ENCODE measurements around the gene OR52W1. TPM values are rescaled to one million over a fixed set of nuclear protein-coding genes. Genes with fewer than 3 reads are reported as not detected.

The OR52W1 gene
- total RNA-seq, 2 donors from 2014 or later, result not detected

- DNase-seq (ENCODE audit: low spot score), result peak; percentile 75
- Mint-ChIP-seq H3K4me3 (peak overlapping the region; percentile 84), H3K27me3 (no peaks in the 10 kb centered on the region), H3K27ac (peak overlapping the region; percentile 87 to 99), H3K36me3 (peaks cover 27% of the 10 kb centered on the region), H3K9me3 (peaks cover 4% of the 10 kb centered on the region), H3K4me1 (ENCODE audit: low read depth in 2 of 2) (peaks cover 72 to 73% of the 10 kb centered on the region in 2 donors)
- peak; percentile 43 to 48 for ATAC-seq
Observed at GRCh38 chr11:6203327-6203726, 4.3 kb downstream of the OR52W1 start.

GRCh38 chr11:6204706-6205105, 5.7 kb downstream of the OR52W1 start:
- H3K9me3 Mint-ChIP-seq, result peaks cover 4% of the 10 kb centered on the region
- ATAC-seq, result peak; percentile 52 to 57
- peaks cover 61 to 66% of the 10 kb centered on the region in 2 donors for H3K4me1 Mint-ChIP-seq (ENCODE audit: low read depth in 2 of 2)
- DNase-seq (ENCODE audit: low spot score), result no peak
- peaks cover 34% of the 10 kb centered on the region for H3K36me3 Mint-ChIP-seq
- peak overlapping the region; percentile 87 to 99 for H3K27ac Mint-ChIP-seq
- H3K4me3 Mint-ChIP-seq, result peak overlapping the region; percentile 84
- H3K27me3 Mint-ChIP-seq, result no peaks in the 10 kb centered on the region

DNA sequence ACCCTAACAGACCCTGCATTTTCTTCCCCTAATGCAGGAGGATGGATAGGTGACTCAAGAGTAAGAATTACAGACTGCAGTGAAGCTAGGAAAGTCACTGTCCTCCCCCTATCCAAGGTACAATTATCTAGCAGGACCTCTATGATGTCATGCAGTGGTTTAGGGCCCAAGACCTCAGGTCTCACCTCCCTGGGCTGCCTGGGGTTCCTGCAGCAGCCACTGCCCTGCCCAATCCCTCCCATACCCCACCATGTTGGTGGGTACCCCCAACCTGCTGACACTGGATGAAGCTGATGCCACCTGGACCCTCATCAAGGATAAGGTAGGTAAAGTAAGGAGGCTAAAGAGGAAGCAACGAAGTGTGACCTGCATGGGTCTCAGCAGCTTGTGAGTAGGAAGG, 6.3 kb downstream of the OR52W1 start, which contains the start of gene C11orf42:
C11orf42 (plus strand) TSS at position 192 of the 400 bp plus-strand sequence; CDS start at position 251, 59 bp downstream.
- Mint-ChIP-seq H3K4me1 (ENCODE audit: low read depth in 2 of 2) (peaks cover 55 to 60% of the 10 kb centered on the region in 2 donors), H3K9me3 (peaks cover 4% of the 10 kb centered on the region), H3K27ac (peak within 1 kb of the TSS; percentile 87 to 99), H3K36me3 (peaks cover 34% of the 10 kb centered on the region), H3K27me3 (no peaks in the 10 kb centered on the region), H3K4me3 (peak within 1 kb of the TSS; percentile 84)
- no peak for ATAC-seq
- DNase-seq (ENCODE audit: low spot score), result no peak

GRCh38 chr11:6206456-6207180, 7.6 kb downstream of the OR52W1 start:
- Mint-ChIP-seq H3K9me3 (peaks cover 4% of the 10 kb centered on the region), H3K4me1 (ENCODE audit: low read depth in 2 of 2) (peaks cover 42 to 47% of the 10 kb centered on the region in 2 donors), H3K27me3 (no peaks in the 10 kb centered on the region), H3K27ac (peak overlapping the region; percentile 19 to 26), H3K36me3 (peaks cover 30% of the 10 kb centered on the region), H3K4me3 (no peak overlapping the region)
- DNase-seq (ENCODE audit: low spot score) (no peak), ATAC-seq (no peak)

DNA sequence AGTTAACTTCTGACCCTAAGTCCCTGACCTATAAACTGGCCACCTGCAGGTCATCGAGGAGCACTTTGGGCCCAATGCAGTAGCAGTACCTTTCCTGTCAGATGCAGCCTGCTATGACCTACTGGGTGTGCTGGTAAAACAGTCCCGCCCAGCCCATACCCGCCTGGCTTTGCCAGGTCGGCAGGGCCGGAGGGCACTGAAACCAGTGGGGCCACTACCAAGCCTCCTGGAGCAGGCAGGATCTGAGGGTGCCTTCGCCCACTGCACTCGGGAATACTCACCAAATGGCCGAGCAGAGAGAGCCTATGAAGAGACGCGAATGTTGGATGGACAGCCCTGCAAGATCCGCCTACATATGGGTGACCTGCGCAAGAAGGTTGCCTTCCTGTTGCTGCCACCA, 10.8 kb downstream of the OR52W1 start:
- ATAC-seq (peak in 1 of 2 donors; percentile 37), DNase-seq (ENCODE audit: low spot score) (no peak)
- H3K27me3 Mint-ChIP-seq, result no peaks in the 10 kb centered on the region
- peaks cover 11 to 18% of the 10 kb centered on the region in 2 donors for H3K4me1 Mint-ChIP-seq (ENCODE audit: low read depth in 2 of 2)
- no peaks in the 10 kb centered on the region for H3K9me3 Mint-ChIP-seq
- H3K36me3 Mint-ChIP-seq, result peaks cover 23% of the 10 kb centered on the region
- peak overlapping the region in 1 of 2 donors; percentile 21 for H3K27ac Mint-ChIP-seq
- no peak overlapping the region for H3K4me3 Mint-ChIP-seq

- Mint-ChIP-seq H3K4me3 (no peak overlapping the region), H3K27ac (no peak overlapping the region), H3K9me3 (no peaks in the 10 kb centered on the region), H3K4me1 (ENCODE audit: low read depth in 2 of 2) (peaks cover 5 to 13% of the 10 kb centered on the region in 2 donors), H3K36me3 (peaks cover 26% of the 10 kb centered on the region), H3K27me3 (no peaks in the 10 kb centered on the region)
- no peak for DNase-seq (ENCODE audit: low spot score)
- peak in 1 of 2 donors; percentile 40 for ATAC-seq
Observed at GRCh38 chr11:6210274-6210955, 11.4 kb downstream of the OR52W1 start.

DNA sequence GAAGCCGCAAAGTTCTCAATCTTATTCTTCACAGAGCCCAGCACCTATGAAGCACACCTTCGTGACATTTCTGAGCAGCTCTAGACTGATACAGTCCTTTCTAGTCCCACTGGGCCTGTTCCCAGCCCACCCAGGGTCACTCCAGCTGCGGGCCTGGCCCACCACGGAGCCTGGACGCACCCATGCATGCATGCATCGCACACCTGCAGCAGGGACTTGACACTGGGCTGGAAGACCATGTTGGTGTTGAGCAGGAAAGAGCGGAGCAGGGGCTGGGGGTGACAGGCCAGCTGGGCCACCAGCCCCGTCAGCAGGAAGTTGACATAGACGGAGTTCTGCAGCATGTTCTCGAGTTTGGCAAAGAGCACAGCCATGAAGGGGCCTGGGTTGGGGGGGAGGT, 15.5 kb downstream of the OR52W1 start:
- Mint-ChIP-seq H3K27me3 (no peaks in the 10 kb centered on the region), H3K4me1 (ENCODE audit: low read depth in 2 of 2) (peaks cover 5 to 15% of the 10 kb centered on the region in 2 donors), H3K9me3 (no peaks in the 10 kb centered on the region), H3K36me3 (peaks cover 27% of the 10 kb centered on the region), H3K27ac (no peak overlapping the region), H3K4me3 (no peak overlapping the region)
- DNase-seq (ENCODE audit: low spot score), result no peak
- ATAC-seq, result no peak

DNA sequence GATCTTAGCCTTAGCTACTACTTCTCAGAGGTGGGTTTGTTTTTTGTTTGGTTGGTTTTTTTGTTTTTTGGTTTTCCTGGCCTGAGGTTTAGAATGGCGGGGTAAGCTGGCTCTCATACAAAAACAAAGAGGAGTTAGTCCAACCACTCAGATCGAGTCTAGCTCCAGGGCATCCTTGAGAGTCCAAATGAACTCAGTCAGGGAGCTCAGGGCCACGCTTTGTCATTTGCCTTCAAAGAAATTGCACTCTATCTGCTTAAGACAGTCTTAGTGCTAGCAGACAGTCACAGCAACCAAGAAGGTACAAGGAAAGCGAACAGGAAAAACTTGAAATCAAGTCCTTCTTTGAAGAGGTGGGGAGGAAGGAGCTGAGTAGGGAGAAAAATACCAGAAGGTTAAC, 17.5 kb downstream of the OR52W1 start:
- peaks cover 40% of the 10 kb centered on the region for H3K36me3 Mint-ChIP-seq

DNA sequence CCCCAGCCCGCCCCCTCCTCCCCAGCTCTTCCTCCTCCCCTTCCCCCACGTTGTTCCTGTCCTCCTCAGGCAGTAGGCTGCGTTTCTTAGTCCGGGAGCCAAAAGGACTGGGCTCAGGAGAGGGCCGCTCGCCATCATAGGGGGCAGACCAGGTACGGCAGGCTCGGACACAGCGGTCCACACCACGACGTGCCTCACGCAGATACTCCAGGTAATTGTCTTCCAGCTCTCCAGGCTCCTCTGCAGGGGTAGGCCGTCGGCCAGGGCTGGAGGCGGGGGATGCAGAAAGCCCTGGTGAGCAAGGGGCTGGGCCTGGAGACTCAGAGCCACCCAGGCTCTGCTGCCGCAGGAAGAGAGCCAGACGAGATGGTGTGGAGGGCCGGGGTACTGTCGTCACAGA, 18.7 kb downstream of the OR52W1 start:
- ATAC-seq (no peak), DNase-seq (ENCODE audit: low spot score) (no peak)
- H3K4me3 Mint-ChIP-seq, result no peak overlapping the region
- H3K27ac Mint-ChIP-seq, result no peak overlapping the region
- no peaks in the 10 kb centered on the region for H3K27me3 Mint-ChIP-seq
- H3K36me3 Mint-ChIP-seq, result peaks cover 49% of the 10 kb centered on the region
- peaks cover 11 to 26% of the 10 kb centered on the region in 2 donors for H3K4me1 Mint-ChIP-seq (ENCODE audit: low read depth in 2 of 2)
- no peaks in the 10 kb centered on the region for H3K9me3 Mint-ChIP-seq

More for the DNA sequence above, 17.5 kb downstream of the OR52W1 start:
- Mint-ChIP-seq H3K4me1 (ENCODE audit: low read depth in 2 of 2) (peaks cover 7 to 23% of the 10 kb centered on the region in 2 donors), H3K27ac (peak overlapping the region in 1 of 2 donors; percentile 17), H3K4me3 (no peak overlapping the region), H3K27me3 (no peaks in the 10 kb centered on the region), H3K9me3 (no peaks in the 10 kb centered on the region)
- DNase-seq (ENCODE audit: low spot score), result no peak
- no peak for ATAC-seq

- no peak overlapping the region for H3K4me3 Mint-ChIP-seq
- H3K9me3 Mint-ChIP-seq, result no peaks in the 10 kb centered on the region
- no peak for DNase-seq (ENCODE audit: low spot score)
- H3K27me3 Mint-ChIP-seq, result no peaks in the 10 kb centered on the region
- peaks cover 49% of the 10 kb centered on the region for H3K36me3 Mint-ChIP-seq
- H3K27ac Mint-ChIP-seq, result peak overlapping the region in 1 of 2 donors; percentile 50
- no peak for ATAC-seq
- peaks cover 11 to 26% of the 10 kb centered on the region in 2 donors for H3K4me1 Mint-ChIP-seq (ENCODE audit: low read depth in 2 of 2)
Observed at GRCh38 chr11:6219359-6219758, 20.3 kb downstream of the OR52W1 start.

DNA sequence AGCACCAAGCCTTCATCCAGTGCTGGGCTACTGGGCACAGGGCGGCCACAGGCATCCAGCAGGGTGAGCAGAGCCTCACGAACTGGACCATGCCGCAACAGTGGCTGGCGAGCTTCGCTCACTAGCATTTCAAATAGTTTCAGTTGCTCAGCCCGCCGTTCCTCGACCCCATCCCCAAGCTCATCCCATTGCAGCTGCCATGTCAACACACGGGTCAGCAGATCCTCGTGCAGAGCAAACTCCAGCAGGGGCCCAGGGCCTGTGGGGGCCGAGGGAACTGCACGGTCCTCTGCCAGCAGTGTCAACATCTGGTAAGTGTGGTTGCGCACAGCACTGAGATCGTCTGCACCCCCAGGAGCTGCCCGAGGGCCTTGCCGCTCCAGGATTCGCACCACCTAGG, 24.8 kb downstream of the OR52W1 start:
- Mint-ChIP-seq H3K36me3 (peaks cover 46% of the 10 kb centered on the region), H3K4me3 (no peak overlapping the region), H3K27me3 (no peaks in the 10 kb centered on the region), H3K9me3 (peaks cover 10% of the 10 kb centered on the region), H3K4me1 (ENCODE audit: low read depth in 2 of 2) (peaks cover 55 to 56% of the 10 kb centered on the region in 2 donors), H3K27ac (no peak overlapping the region)
- DNase-seq (ENCODE audit: low spot score) (no peak), ATAC-seq (no peak)

- no peak for DNase-seq (ENCODE audit: low spot score)
- no peak overlapping the region for H3K4me3 Mint-ChIP-seq
- H3K27me3 Mint-ChIP-seq, result no peaks in the 10 kb centered on the region
- ATAC-seq, result no peak
- peak overlapping the region; percentile 67 to 93 for H3K27ac Mint-ChIP-seq
- H3K4me1 Mint-ChIP-seq (ENCODE audit: low read depth in 2 of 2), result peaks cover 56 to 57% of the 10 kb centered on the region in 2 donors
- H3K36me3 Mint-ChIP-seq, result peaks cover 41% of the 10 kb centered on the region
- H3K9me3 Mint-ChIP-seq, result peaks cover 10% of the 10 kb centered on the region
Observed at GRCh38 chr11:6224421-6224820, 25.4 kb downstream of the OR52W1 start.

GRCh38 chr11:6225024-6225423, 26.0 kb downstream of the OR52W1 start:
- ATAC-seq, result no peak
- H3K27me3 Mint-ChIP-seq, result no peaks in the 10 kb centered on the region
- H3K4me3 Mint-ChIP-seq, result no peak overlapping the region
- H3K9me3 Mint-ChIP-seq, result peaks cover 10% of the 10 kb centered on the region
- peak overlapping the region; percentile 67 to 93 for H3K27ac Mint-ChIP-seq
- peaks cover 35% of the 10 kb centered on the region for H3K36me3 Mint-ChIP-seq
- DNase-seq (ENCODE audit: low spot score), result no peak
- H3K4me1 Mint-ChIP-seq (ENCODE audit: low read depth in 2 of 2), result peaks cover 60 to 62% of the 10 kb centered on the region in 2 donors

DNA sequence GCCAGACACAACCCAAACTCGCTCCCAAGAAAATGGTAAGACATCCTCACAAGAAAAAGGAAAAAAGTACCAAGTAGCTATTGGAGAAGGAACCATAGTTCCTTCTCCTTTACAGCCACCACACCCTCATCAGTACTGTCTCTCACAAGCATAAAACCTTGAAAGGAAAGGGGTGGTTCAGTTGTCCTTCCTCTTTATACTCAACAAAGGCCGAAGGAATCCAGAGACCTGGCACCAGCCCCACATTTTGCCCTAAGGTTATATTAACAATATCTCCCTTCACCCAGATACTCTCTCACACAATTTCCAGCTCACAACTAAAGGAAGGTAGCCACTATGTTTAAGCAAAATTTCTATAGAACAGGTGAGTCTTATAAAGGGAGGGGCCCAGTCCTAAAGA, 26.9 kb downstream of the OR52W1 start:
- Mint-ChIP-seq H3K4me3 (no peak overlapping the region), H3K4me1 (ENCODE audit: low read depth in 2 of 2) (peaks cover 65 to 71% of the 10 kb centered on the region in 2 donors), H3K36me3 (peaks cover 29% of the 10 kb centered on the region), H3K27me3 (no peaks in the 10 kb centered on the region), H3K9me3 (peaks cover 10% of the 10 kb centered on the region), H3K27ac (peak overlapping the region; percentile 67 to 93)
- DNase-seq (ENCODE audit: low spot score) (no peak), ATAC-seq (no peak)
